OCI-LY1 (cell line): ENCODE data around the gene LGALS9B.
"Not testable (repeated sequence)": the region's sequence is repeated elsewhere in the genome, so short reads cannot be mapped to it uniquely, and the experiment has no call there.

ENCODE experiments used
- CTCF ChIP-seq: fragments of 200-600 bp; sonication (generic), shearing (Covaris generic); IDR thresholded peaks from 2 replicates; pipeline ENCODE4 v1.5.1; 2017; ENCODE audit warnings: mild to moderate bottlenecking, antibody characterized with exemption, low read length, moderate library complexity, mixed read lengths
- EZH2 ChIP-seq: fragments of 200-600 bp; sonication (generic), shearing (Covaris generic); IDR thresholded peaks from 2 replicates; pipeline ENCODE4 v1.8.0; 2017; ENCODE audit warnings: borderline replicate concordance, mixed run types, mild to moderate bottlenecking, antibody characterized with exemption, low read length, moderate library complexity, mixed read lengths

GRCh38 chr17:20494735-20495134 is 27.4 kb upstream of the LGALS9B start:
- not testable (repeated sequence) for TF ChIP-seq CTCF, EZH2
